Dermis lymphatic vessel endothelial cell (primary cell): ENCODE data around the gene RND1. TPM values are rescaled to one million over a fixed set of nuclear protein-coding genes. Genes with fewer than 3 reads are reported as not detected.

Experiments used
- total RNA-seq: library from RNA; depleted of rRNA; stranded (reverse); fragments of >200 nt; gene quantifications from 2 replicates; pipeline ENCODE4 v1.2.1, GENCODE V29; 2014

RND1 gene
- 2.1 and 2.4 TPM in 2 replicates for total RNA-seq

GRCh38 chr12:48865281-48866051 lies at the start of gene RND1:
TSS of gene RND1 (minus strand) at chr12:48865870. CDS start at chr12:48865767, 103 bp downstream.

GRCh38 chr12:48851883-48852733 lies 13.6 kb downstream of the RND1 start, which contains the start of gene DDX23:
TSS of gene DDX23 (minus strand) at chr12:48852163. CDS start at chr12:48845782, 6,381 bp downstream.

GRCh38 chr12:48817873-48818830 lies 47.5 kb downstream of the RND1 start, which contains the start of gene CACNB3:
TSS of gene CACNB3 (plus strand) at chr12:48818496. CDS start at chr12:48818930, 434 bp downstream.

Other genes with a start within 250 kb of the RND1 start
- gene KANSL2, start 183.6 kb downstream of the RND1 start, total RNA-seq, result 41.1 and 53.7 TPM in 2 replicates
- gene CCNT1, start 149.2 kb downstream of the RND1 start, total RNA-seq, result 18.1 and 24.0 TPM in 2 replicates
- gene ADCY6, start 76.8 kb downstream of the RND1 start, total RNA-seq, result 29.5 and 29.7 TPM in 2 replicates
- gene CACNB3, start 47.4 kb downstream of the RND1 start, total RNA-seq, result 5.5 and 6.2 TPM in 2 replicates
- gene DDX23, start 13.7 kb downstream of the RND1 start, total RNA-seq, result 58.8 and 69.5 TPM in 2 replicates
- 8.3 and 11.5 TPM in 2 replicates for gene FKBP11, start 59.6 kb upstream of the RND1 start, total RNA-seq
- gene ARF3, start 91.6 kb upstream of the RND1 start, total RNA-seq, result 39.1 and 40.5 TPM in 2 replicates
- gene WNT10B, start 105.9 kb upstream of the RND1 start, total RNA-seq, result under 0.01 TPM in 2 replicates
- gene WNT1, start 112.5 kb upstream of the RND1 start, total RNA-seq, result not detected in 2 replicates
- 0.09 and 0.11 TPM in 2 replicates for gene DDN, start 133.5 kb upstream of the RND1 start, total RNA-seq
- 39.0 and 44.7 TPM in 2 replicates for gene PRKAG1, start 152.9 kb upstream of the RND1 start, total RNA-seq
- gene KMT2D, start 194.9 kb upstream of the RND1 start, total RNA-seq, result 22.3 and 33.5 TPM in 2 replicates
- gene RHEBL1, start 204.1 kb upstream of the RND1 start, total RNA-seq, result 0.76 and 1.2 TPM in 2 replicates
- 0.26 and 0.33 TPM in 2 replicates for gene DHH, start 228.9 kb upstream of the RND1 start, total RNA-seq
- gene LMBR1L, start 245.0 kb upstream of the RND1 start, total RNA-seq, result 75.0 and 82.4 TPM in 2 replicates